Measurements from ENCODE around the gene SERINC2.

The SERINC2 gene

GRCh38 chr1:31414980-31415370, 2.0 kb downstream of the SERINC2 start:
- TF ChIP-seq ZFP30 (CRISPR knock-in tag; IDR thresholded peaks at IDR 0.05) (no peak), ESRRG (CRISPR knock-in tag; IDR thresholded peaks at IDR 0.05) (no peak), TOX (CRISPR knock-in tag; IDR thresholded peaks at IDR 0.05; ENCODE audit: borderline replicate concordance) (no peak), POU6F1 (CRISPR knock-in tag; IDR thresholded peaks at IDR 0.05; ENCODE audit: borderline replicate concordance, low read depth) (no peak), GLIS3 (CRISPR knock-in tag; IDR thresholded peaks at IDR 0.05) (no peak)
- TF ChIP-seq, protein P1, sequence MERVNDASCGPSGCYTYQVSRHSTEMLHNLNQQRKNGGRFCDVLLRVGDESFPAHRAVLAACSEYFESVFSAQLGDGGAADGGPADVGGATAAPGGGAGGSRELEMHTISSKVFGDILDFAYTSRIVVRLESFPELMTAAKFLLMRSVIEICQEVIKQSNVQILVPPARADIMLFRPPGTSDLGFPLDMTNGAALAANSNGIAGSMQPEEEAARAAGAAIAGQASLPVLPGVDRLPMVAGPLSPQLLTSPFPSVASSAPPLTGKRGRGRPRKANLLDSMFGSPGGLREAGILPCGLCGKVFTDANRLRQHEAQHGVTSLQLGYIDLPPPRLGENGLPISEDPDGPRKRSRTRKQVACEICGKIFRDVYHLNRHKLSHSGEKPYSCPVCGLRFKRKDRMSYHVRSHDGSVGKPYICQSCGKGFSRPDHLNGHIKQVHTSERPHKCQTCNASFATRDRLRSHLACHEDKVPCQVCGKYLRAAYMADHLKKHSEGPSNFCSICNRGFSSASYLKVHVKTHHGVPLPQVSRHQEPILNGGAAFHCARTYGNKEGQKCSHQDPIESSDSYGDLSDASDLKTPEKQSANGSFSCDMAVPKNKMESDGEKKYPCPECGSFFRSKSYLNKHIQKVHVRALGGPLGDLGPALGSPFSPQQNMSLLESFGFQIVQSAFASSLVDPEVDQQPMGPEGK (CRISPR knock-in tag; IDR thresholded peaks at IDR 0.05; ENCODE audit: borderline replicate concordance), result no peak

GRCh38 chr1:31415658-31416057, 2.6 kb downstream of the SERINC2 start:
- no peak for ATAC-seq
- no peak for TF ChIP-seq GLIS3 (CRISPR knock-in tag; IDR thresholded peaks at IDR 0.05)
- TF ChIP-seq POU6F1 (CRISPR knock-in tag; IDR thresholded peaks at IDR 0.05; ENCODE audit: borderline replicate concordance, low read depth), result no peak
- TF ChIP-seq SNAI2 (CRISPR knock-in tag; IDR thresholded peaks at IDR 0.05), result no peak
- TF ChIP-seq ZFP30 (CRISPR knock-in tag; IDR thresholded peaks at IDR 0.05), result no peak
- TF ChIP-seq ESRRG (CRISPR knock-in tag; IDR thresholded peaks at IDR 0.05), result no peak
- no peak for TF ChIP-seq TCF4 (CRISPR knock-in tag; IDR thresholded peaks at IDR 0.05; ENCODE audit: borderline replicate concordance)
- TF ChIP-seq ZNF8 (CRISPR knock-in tag; IDR thresholded peaks at IDR 0.05), result no peak
- TF ChIP-seq OSR1 (CRISPR knock-in tag; IDR thresholded peaks at IDR 0.05), result no peak
- no peak for TF ChIP-seq ZC3H10 (CRISPR knock-in tag; IDR thresholded peaks at IDR 0.05)
- TF ChIP-seq, protein P1 (CRISPR knock-in tag; IDR thresholded peaks at IDR 0.05; ENCODE audit: borderline replicate concordance), result no peak
- TF ChIP-seq ZNF565 (CRISPR knock-in tag; conservative IDR thresholded peaks at IDR 0.05; ENCODE audit: low read depth), result no peak
- TF ChIP-seq CSDC2 (CRISPR knock-in tag; IDR thresholded peaks at IDR 0.05), result no peak
- TF ChIP-seq ISL1 (CRISPR knock-in tag; IDR thresholded peaks at IDR 0.05), result no peak

More at GRCh38 chr1:31414980-31415370, 2.0 kb downstream of the SERINC2 start:
- no peak for ATAC-seq

DNA sequence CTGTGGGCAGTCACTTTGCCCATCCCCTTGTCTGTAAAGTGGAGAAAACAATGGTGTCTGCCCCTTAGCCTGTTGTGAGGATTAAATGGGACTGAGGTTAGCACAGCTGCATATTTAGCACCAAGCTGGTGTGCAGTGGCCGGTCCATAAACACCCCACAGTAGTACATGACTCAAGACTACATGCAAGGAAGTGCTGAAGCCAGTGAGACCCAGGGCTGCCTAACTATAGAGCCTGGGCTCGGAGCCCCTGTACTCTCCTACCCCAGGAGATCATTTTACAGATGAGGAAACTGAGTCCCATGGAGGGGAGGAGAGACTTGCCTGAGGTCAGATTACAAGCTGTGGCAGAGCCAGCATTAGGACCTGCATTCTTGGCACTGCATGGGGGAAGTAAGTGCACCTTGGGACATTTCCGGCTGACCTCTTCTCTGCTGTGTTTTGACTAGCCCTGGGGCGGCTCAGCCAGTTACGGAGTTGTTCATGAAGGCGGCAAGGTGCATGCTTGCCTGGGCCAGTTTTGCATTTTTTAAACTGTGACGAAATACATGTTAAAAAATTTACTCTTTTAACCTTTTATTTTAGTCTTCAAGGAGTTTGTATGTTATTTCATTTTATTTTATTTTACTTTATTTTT, 3.2 kb downstream of the SERINC2 start:
- TF ChIP-seq BACH2 (CRISPR knock-in tag; IDR thresholded peaks at IDR 0.05; ENCODE audit: borderline replicate concordance) (no peak), TOX (CRISPR knock-in tag; IDR thresholded peaks at IDR 0.05; ENCODE audit: borderline replicate concordance) (no peak), ZNF70 (CRISPR knock-in tag; IDR thresholded peaks at IDR 0.05) (no peak), OSR1 (CRISPR knock-in tag; IDR thresholded peaks at IDR 0.05) (no peak), POU6F1 (CRISPR knock-in tag; IDR thresholded peaks at IDR 0.05; ENCODE audit: borderline replicate concordance, low read depth) (no peak), RARB (CRISPR knock-in tag; IDR thresholded peaks at IDR 0.05) (no peak), ZC3H10 (CRISPR knock-in tag; IDR thresholded peaks at IDR 0.05) (no peak), ZFP30 (CRISPR knock-in tag; IDR thresholded peaks at IDR 0.05) (no peak), GLIS3 (CRISPR knock-in tag; IDR thresholded peaks at IDR 0.05) (no peak), ESRRG (CRISPR knock-in tag; IDR thresholded peaks at IDR 0.05) (no peak)
- ATAC-seq, result no peak

- ATAC-seq, result no peak
- TF ChIP-seq PPARA (CRISPR knock-in tag; IDR thresholded peaks at IDR 0.05; ENCODE audit: borderline replicate concordance), result no peak
- TF ChIP-seq POU6F1 (CRISPR knock-in tag; IDR thresholded peaks at IDR 0.05; ENCODE audit: borderline replicate concordance, low read depth), result no peak
- no peak for TF ChIP-seq GLIS3 (CRISPR knock-in tag; IDR thresholded peaks at IDR 0.05)
- no peak for TF ChIP-seq BACH2 (CRISPR knock-in tag; IDR thresholded peaks at IDR 0.05; ENCODE audit: borderline replicate concordance)
- TF ChIP-seq TSHZ2 (CRISPR knock-in tag; IDR thresholded peaks at IDR 0.05), result no peak
- TF ChIP-seq ZFP3 (CRISPR knock-in tag; IDR thresholded peaks at IDR 0.05), result no peak
- TF ChIP-seq OSR1 (CRISPR knock-in tag; IDR thresholded peaks at IDR 0.05), result no peak
Observed at GRCh38 chr1:31417148-31417547, 4.1 kb downstream of the SERINC2 start.
